Measurements from ENCODE around the gene GTF3C1.

- no peak for TF ChIP-seq CTCF (IDR thresholded peaks at IDR 0.05)
- no peak for TF ChIP-seq POLR2AphosphoS5 (IDR thresholded peaks at IDR 0.05)
- TF ChIP-seq POLR2A (IDR thresholded peaks at IDR 0.05), result no peak
Measured at GRCh38 chr16:27503662-27504061, 46.1 kb downstream of the GTF3C1 start.

Measured in breast epithelium (tissue), 3 donors.